CD8-positive, alpha-beta memory T cell (primary cell): ENCODE measurements around the gene AFDN. TPM values are rescaled to one million over a fixed set of nuclear protein-coding genes. Genes with fewer than 3 reads are reported as not detected.

Experiments
- CTCF ChIA-PET: fragments of 350-600 bp; sonication (Branson Sonifier 250); formaldehyde crosslinking; loops from one replicate; lab custom pipeline; 2021; ENCODE audit warnings: antibody characterized with exemption; lab: Charles Lee
- POLR2A ChIA-PET: fragments of 350-600 bp; sonication (Branson Sonifier 250); formaldehyde crosslinking; loops from one replicate; lab custom pipeline; 2021; ENCODE audit warnings: antibody characterized with exemption; lab: Charles Lee
- DNase-seq, 5 donors: peaks; one replicate each; pipeline versions ENCODE4 v3.0.0 to v3.0.0-alpha.2; 2020 to 2022; ENCODE audit warnings: mixed read lengths in 1 of 5
- H3K27ac ChIP-seq: one replicate; pipeline ENCODE4 v1.7.0; 2013; ENCODE audit warnings: low read depth, mild to moderate bottlenecking, low read length, moderate library complexity
- H3K27me3 ChIP-seq: 2 replicates; pipeline ENCODE4 v1.7.0; 2013; ENCODE audit warnings: low read length, mild to moderate bottlenecking; ENCODE audit not compliant: insufficient read depth, poor library complexity, severe bottlenecking
- H3K36me3 ChIP-seq: 2 replicates; pipeline ENCODE4 v1.7.0; 2013; ENCODE audit warnings: mild to moderate bottlenecking, low read length, moderate library complexity; ENCODE audit not compliant: insufficient read depth
- H3K4me1 ChIP-seq: 2 replicates; pipeline ENCODE4 v1.7.0; 2013; ENCODE audit warnings: mild to moderate bottlenecking, low read length, moderate library complexity; ENCODE audit not compliant: insufficient read depth
- H3K4me3 ChIP-seq: 2 replicates; pipeline ENCODE4 v1.7.0; 2013; ENCODE audit warnings: mild to moderate bottlenecking, low read length
- H3K9me3 ChIP-seq: 2 replicates; pipeline ENCODE4 v1.7.0; 2013; ENCODE audit warnings: mild to moderate bottlenecking, low read length
- H3K27ac Mint-ChIP-seq, 8 donors: one replicate each; pipeline ENCODE4 v1.8.0; 2020 to 2021; ENCODE audit warnings: mixed read lengths in 8 of 8, mild to moderate bottlenecking in 6 of 8, inconsistent platforms in 3 of 8, moderate library complexity in 3 of 8
- H3K27me3 Mint-ChIP-seq, 2 donors: one replicate each; pipeline ENCODE4 v1.8.0; 2020 to 2021; ENCODE audit warnings: mixed read lengths in 2 of 2, mild to moderate bottlenecking in 1 of 2, moderate library complexity in 1 of 2
- H3K36me3 Mint-ChIP-seq, 3 donors: one replicate each; pipeline ENCODE4 v1.8.0; 2020 to 2021; ENCODE audit warnings: mixed read lengths in 3 of 3, inconsistent platforms in 1 of 3, mild to moderate bottlenecking in 1 of 3
- H3K4me1 Mint-ChIP-seq, 3 donors: one replicate each; pipeline ENCODE4 v1.8.0; 2020 to 2021; ENCODE audit warnings: mixed read lengths in 3 of 3, inconsistent platforms in 1 of 3, mild to moderate bottlenecking in 1 of 3
- H3K4me3 Mint-ChIP-seq, 7 donors: one replicate each; pipeline ENCODE4 v1.8.0; 2020 to 2021; ENCODE audit warnings: mixed read lengths in 7 of 7, mild to moderate bottlenecking in 6 of 7, moderate library complexity in 4 of 7, inconsistent platforms in 2 of 7
- H3K9me3 Mint-ChIP-seq, 5 donors: one replicate each; pipeline ENCODE4 v1.8.0; 2020 to 2022; ENCODE audit warnings: mixed read lengths in 5 of 5, mild to moderate bottlenecking in 3 of 5, moderate library complexity in 2 of 5, inconsistent platforms in 1 of 5
- polyA plus RNA-seq: library from polyadenylated mRNA; unstranded; fragments of 300-500 nt; fragmentation: Illumina TruSeq; gene quantifications from one replicate; pipeline ENCODE4 v1.2.3, GENCODE V29; 2021
- total RNA-seq, 2 experiments: library from RNA; stranded (reverse); gene quantifications; one replicate each; pipeline ENCODE4 v1.2.3, GENCODE V29; 2021

AFDN gene
- total and polyA plus RNA-seq, 3 experiments from 2014 or later = 3.5 to 21.3 (median 19.0) TPM

- ChIA-PET POLR2A (no interaction called here), CTCF (no interaction called here)
- Mint-ChIP-seq H3K27ac (no peak overlapping the region), H3K4me3 (no peak overlapping the region), H3K4me1 (no peaks in the 10 kb centered on the region), H3K9me3 (peaks cover 0 to 1% (median 0%) of the 10 kb centered on the region in 5 donors), H3K36me3 (no peaks in the 10 kb centered on the region), H3K27me3 (peaks cover 2 to 10% of the 10 kb centered on the region in 2 donors)
- Histone ChIP-seq H3K9me3 (no peaks in the 10 kb centered on the region), H3K27ac (no peak overlapping the region), H3K36me3 (no peaks in the 10 kb centered on the region), H3K4me1 (no peaks in the 10 kb centered on the region), H3K4me3 (no peak overlapping the region), H3K27me3 (no peaks in the 10 kb centered on the region)
- DNase-seq = no peak
Measured at GRCh38 chr6:167977717-167978467, 151.2 kb downstream of the AFDN start.

- H3K27me3 ChIP-seq = no peaks in the 10 kb centered on the region
- Mint-ChIP-seq H3K4me1 (no peaks in the 10 kb centered on the region), H3K36me3 (no peaks in the 10 kb centered on the region), H3K27ac (no peak overlapping the region), H3K9me3 (peaks cover 0 to 1% (median 0%) of the 10 kb centered on the region in 5 donors), H3K27me3 (peaks cover 2 to 6% of the 10 kb centered on the region in 2 donors), H3K4me3 (no peak overlapping the region)
- no peak for DNase-seq
- no peak overlapping the region for H3K27ac ChIP-seq
- H3K4me1 ChIP-seq = no peaks in the 10 kb centered on the region
- H3K36me3 ChIP-seq = no peaks in the 10 kb centered on the region
- POLR2A ChIA-PET = no interaction called here
- H3K4me3 ChIP-seq = no peak overlapping the region
- CTCF ChIA-PET = no interaction called here
- no peaks in the 10 kb centered on the region for H3K9me3 ChIP-seq
Measured at GRCh38 chr6:167978607-167979006, 151.9 kb downstream of the AFDN start.

GRCh38 chr6:167979436-167980139 is 152.9 kb downstream of the AFDN start:
- no peaks in the 10 kb centered on the region for H3K36me3 ChIP-seq
- Mint-ChIP-seq H3K4me3 (no peak overlapping the region), H3K27me3 (peaks cover 2 to 5% of the 10 kb centered on the region in 2 donors), H3K27ac (no peak overlapping the region), H3K36me3 (no peaks in the 10 kb centered on the region), H3K4me1 (no peaks in the 10 kb centered on the region), H3K9me3 (peaks cover 0 to 1% (median 0%) of the 10 kb centered on the region in 5 donors)
- no peaks in the 10 kb centered on the region for H3K27me3 ChIP-seq
- CTCF ChIA-PET = no interaction called here
- H3K9me3 ChIP-seq = no peaks in the 10 kb centered on the region
- DNase-seq = no peak
- H3K4me3 ChIP-seq = no peak overlapping the region
- H3K27ac ChIP-seq = no peak overlapping the region
- H3K4me1 ChIP-seq = no peaks in the 10 kb centered on the region
- POLR2A ChIA-PET = no interaction called here

GRCh38 chr6:167980911-167981580 is 154.3 kb downstream of the AFDN start:
- POLR2A ChIA-PET = interaction anchor here (0.7 kb wide), 1 partner anchor 867 kb away, joined by 6 read pairs; no protein-coding TSS in a partner anchor

GRCh38 chr6:167981916-167982462 is 155.3 kb downstream of the AFDN start:
- Mint-ChIP-seq H3K4me1 (no peaks in the 10 kb centered on the region), H3K27ac (no peak overlapping the region), H3K4me3 (no peak overlapping the region), H3K9me3 (peaks cover 0 to 1% (median 0%) of the 10 kb centered on the region in 5 donors), H3K27me3 (peaks cover 2 to 5% of the 10 kb centered on the region in 2 donors), H3K36me3 (no peaks in the 10 kb centered on the region)
- ChIA-PET CTCF (no interaction called here), POLR2A (no interaction called here)
- H3K4me1 ChIP-seq = no peaks in the 10 kb centered on the region
- H3K4me3 ChIP-seq = no peak overlapping the region
- no peaks in the 10 kb centered on the region for H3K27me3 ChIP-seq
- H3K36me3 ChIP-seq = no peaks in the 10 kb centered on the region
- DNase-seq = no peak
- H3K9me3 ChIP-seq = no peaks in the 10 kb centered on the region
- H3K27ac ChIP-seq = no peak overlapping the region

More at GRCh38 chr6:167980911-167981580, 154.3 kb downstream of the AFDN start:
- Mint-ChIP-seq H3K4me1 (no peaks in the 10 kb centered on the region), H3K9me3 (peaks cover 0 to 1% (median 0%) of the 10 kb centered on the region in 5 donors), H3K36me3 (no peaks in the 10 kb centered on the region), H3K27ac (no peak overlapping the region), H3K27me3 (peaks cover 2 to 5% of the 10 kb centered on the region in 2 donors), H3K4me3 (no peak overlapping the region)
- H3K4me1 ChIP-seq = no peaks in the 10 kb centered on the region
- no peak overlapping the region for H3K27ac ChIP-seq
- no peaks in the 10 kb centered on the region for H3K27me3 ChIP-seq
- CTCF ChIA-PET = no interaction called here
- H3K4me3 ChIP-seq = no peak overlapping the region
- no peaks in the 10 kb centered on the region for H3K36me3 ChIP-seq
- no peaks in the 10 kb centered on the region for H3K9me3 ChIP-seq
- no peak for DNase-seq

- H3K9me3 ChIP-seq = no peaks in the 10 kb centered on the region
- POLR2A ChIA-PET = no interaction called here
- DNase-seq = no peak
- no peaks in the 10 kb centered on the region for H3K27me3 ChIP-seq
- CTCF ChIA-PET = no interaction called here
- no peak overlapping the region for H3K4me3 ChIP-seq
- H3K36me3 ChIP-seq = no peaks in the 10 kb centered on the region
- H3K27ac ChIP-seq = no peak overlapping the region
- H3K4me3 Mint-ChIP-seq = no peak overlapping the region
- peaks cover 0 to 1% (median 0%) of the 10 kb centered on the region in 5 donors for H3K9me3 Mint-ChIP-seq
- no peak overlapping the region for H3K27ac Mint-ChIP-seq
- no peaks in the 10 kb centered on the region for H3K4me1 ChIP-seq
- H3K4me1 Mint-ChIP-seq = no peaks in the 10 kb centered on the region
- H3K36me3 Mint-ChIP-seq = no peaks in the 10 kb centered on the region
- H3K27me3 Mint-ChIP-seq = peaks cover 0 to 2% of the 10 kb centered on the region in 2 donors
Measured at GRCh38 chr6:167984144-167984719, 157.5 kb downstream of the AFDN start.

- POLR2A ChIA-PET = no interaction called here
- H3K4me1 Mint-ChIP-seq = no peaks in the 10 kb centered on the region
- H3K4me1 ChIP-seq = no peaks in the 10 kb centered on the region
- H3K27me3 ChIP-seq = no peaks in the 10 kb centered on the region
- peaks cover 0 to 2% of the 10 kb centered on the region in 2 donors for H3K27me3 Mint-ChIP-seq
- H3K4me3 ChIP-seq = no peak overlapping the region
- CTCF ChIA-PET = no interaction called here
- peaks cover 0 to 1% (median 0%) of the 10 kb centered on the region in 5 donors for H3K9me3 Mint-ChIP-seq
- no peak overlapping the region for H3K4me3 Mint-ChIP-seq
- H3K36me3 Mint-ChIP-seq = no peaks in the 10 kb centered on the region
- H3K36me3 ChIP-seq = no peaks in the 10 kb centered on the region
- no peak for DNase-seq
- H3K27ac Mint-ChIP-seq = no peak overlapping the region
- H3K27ac ChIP-seq = no peak overlapping the region
- H3K9me3 ChIP-seq = no peaks in the 10 kb centered on the region
Measured at GRCh38 chr6:167984876-167985604, 158.3 kb downstream of the AFDN start.
